GM12864 (cell line): ENCODE results near the gene GALNT2.

Experiments
- DNase-seq: peaks from one replicate; pipeline ENCODE4 v3.0.0-alpha.2; 2011; ENCODE audit warnings: low read depth
- H3K4me3 ChIP-seq: 2 replicates; pipeline ENCODE4 v1.5.1; 2011; ENCODE audit warnings: mild to moderate bottlenecking, low read depth, low read length, control low read depth
- CTCF ChIP-seq: IDR thresholded peaks from 2 replicates; pipeline ENCODE4 v1.5.1; 2011; ENCODE audit warnings: low read depth, mild to moderate bottlenecking, moderate library complexity, low read length, control low read depth, inconsistent platforms; ENCODE audit errors: missing control alignments

The GALNT2 gene

GRCh38 chr1:230265200-230266115 lies 198.4 kb downstream of the GALNT2 start:
- no peak for TF ChIP-seq CTCF
- no peak for DNase-seq
- no peak overlapping the region for H3K4me3 ChIP-seq

- no peak for DNase-seq
- TF ChIP-seq CTCF = no peak
- no peak overlapping the region for H3K4me3 ChIP-seq
These were observed 199.4 kb downstream of the GALNT2 start for GRCh38 chr1:230266456-230266855.

- no peak overlapping the region for H3K4me3 ChIP-seq
- no peak for DNase-seq
- no peak for TF ChIP-seq CTCF
These were observed 200.5 kb downstream of the GALNT2 start for GRCh38 chr1:230267338-230268065.

GRCh38 chr1:230268371-230269170 lies 201.5 kb downstream of the GALNT2 start:
- H3K4me3 ChIP-seq = no peak overlapping the region
- TF ChIP-seq CTCF = peak; percentile 40
- no peak for DNase-seq

- TF ChIP-seq CTCF = no peak
- DNase-seq = no peak
- no peak overlapping the region for H3K4me3 ChIP-seq
These were observed 203.1 kb downstream of the GALNT2 start for GRCh38 chr1:230270185-230270558.

GRCh38 chr1:230270559-230271281 lies 203.7 kb downstream of the GALNT2 start:
- no peak for DNase-seq
- no peak overlapping the region for H3K4me3 ChIP-seq
- TF ChIP-seq CTCF = no peak
